Chondrocyte (in vitro differentiated cells): ENCODE measurements around the gene MTARC2. TPM values are rescaled to one million over a fixed set of nuclear protein-coding genes. Genes with fewer than 3 reads are reported as not detected.

Experiments used
- DNase-seq: peaks from one replicate; pipeline ENCODE4 v3.0.0; 2021; ENCODE audit warnings: mixed read lengths, low spot score
- H3K27ac Mint-ChIP-seq: one replicate; pipeline ENCODE4 v1.8.0; 2021; ENCODE audit warnings: mild to moderate bottlenecking, moderate library complexity, mixed read lengths; ENCODE audit not compliant: unreplicated experiment
- H3K27me3 Mint-ChIP-seq: 2 replicates; pipeline ENCODE4 v1.8.0; 2021; ENCODE audit warnings: low read depth, mixed read lengths
- H3K36me3 Mint-ChIP-seq: 2 replicates; pipeline ENCODE4 v1.8.0; 2021; ENCODE audit warnings: low read depth, mixed read lengths
- H3K4me1 Mint-ChIP-seq: 2 replicates; pipeline ENCODE4 v1.8.0; 2021; ENCODE audit warnings: low read depth, mild to moderate bottlenecking, mixed read lengths
- H3K4me3 Mint-ChIP-seq: one replicate; pipeline ENCODE4 v1.8.0; 2021; ENCODE audit warnings: mild to moderate bottlenecking, moderate library complexity, mixed read lengths; ENCODE audit not compliant: unreplicated experiment
- H3K9me3 Mint-ChIP-seq: 2 replicates; pipeline ENCODE4 v1.8.0; 2021; ENCODE audit warnings: low read depth, mixed read lengths
- CTCF ChIP-seq: fragments of 200-600 bp; sonication (generic); IDR thresholded peaks from 2 replicates; pipeline ENCODE4 v1.5.0; 2021; ENCODE audit warnings: antibody characterized with exemption, mild to moderate bottlenecking, moderate library complexity
- total RNA-seq: library from RNA; stranded (reverse); gene quantifications from 3 replicates; pipeline ENCODE4 v1.2.1, GENCODE V29; 2021

Gene MTARC2
- total RNA-seq, 1 donor from 2014 or later = 19.5 TPM

GRCh38 chr1:220751111-220751510 lies 3.0 kb downstream of the MTARC2 start:
- TF ChIP-seq CTCF = no peak
- Mint-ChIP-seq H3K4me3 (no peak overlapping the region), H3K27ac (no peak overlapping the region), H3K9me3 (no peaks in the 10 kb centered on the region), H3K36me3 (peaks cover 15% of the 10 kb centered on the region), H3K4me1 (peaks cover 43% of the 10 kb centered on the region), H3K27me3 (no peaks in the 10 kb centered on the region)
- no peak for DNase-seq

- Mint-ChIP-seq H3K4me1 (peaks cover 24% of the 10 kb centered on the region), H3K4me3 (no peak overlapping the region), H3K36me3 (peaks cover 27% of the 10 kb centered on the region), H3K9me3 (no peaks in the 10 kb centered on the region), H3K27ac (no peak overlapping the region), H3K27me3 (no peaks in the 10 kb centered on the region)
- no peak for TF ChIP-seq CTCF
- DNase-seq = no peak
These were observed 6.2 kb downstream of the MTARC2 start for GRCh38 chr1:220754212-220754917.

- TF ChIP-seq CTCF = no peak
- H3K27me3 Mint-ChIP-seq = no peaks in the 10 kb centered on the region
- no peak overlapping the region for H3K27ac Mint-ChIP-seq
- peaks cover 19% of the 10 kb centered on the region for H3K4me1 Mint-ChIP-seq
- no peak for DNase-seq
- H3K4me3 Mint-ChIP-seq = no peak overlapping the region
- peaks cover 27% of the 10 kb centered on the region for H3K36me3 Mint-ChIP-seq
- H3K9me3 Mint-ChIP-seq = no peaks in the 10 kb centered on the region
These were observed 6.8 kb downstream of the MTARC2 start for GRCh38 chr1:220754918-220755295.

GRCh38 chr1:220755309-220755708 lies 7.2 kb downstream of the MTARC2 start:
- DNase-seq = no peak
- no peak overlapping the region for H3K4me3 Mint-ChIP-seq
- no peaks in the 10 kb centered on the region for H3K9me3 Mint-ChIP-seq
- no peak overlapping the region for H3K27ac Mint-ChIP-seq
- H3K27me3 Mint-ChIP-seq = no peaks in the 10 kb centered on the region
- H3K36me3 Mint-ChIP-seq = peaks cover 27% of the 10 kb centered on the region
- H3K4me1 Mint-ChIP-seq = peaks cover 14% of the 10 kb centered on the region
- TF ChIP-seq CTCF = no peak

- Mint-ChIP-seq H3K36me3 (peaks cover 32% of the 10 kb centered on the region), H3K27ac (no peak overlapping the region), H3K4me3 (no peak overlapping the region), H3K4me1 (no peaks in the 10 kb centered on the region), H3K27me3 (no peaks in the 10 kb centered on the region), H3K9me3 (no peaks in the 10 kb centered on the region)
- no peak for DNase-seq
- no peak for TF ChIP-seq CTCF
These were observed 9.3 kb downstream of the MTARC2 start for GRCh38 chr1:220757441-220757840.
